GM12892 (cell line): ENCODE data around the gene TOP3A.

Experiments
- POLR2A ChIP-seq: IDR thresholded peaks from 2 replicates; pipeline ENCODE4 v1.6.1; 2011; ENCODE audit warnings: low read depth, low read length, control low read depth
- POLR2AphosphoS5 ChIP-seq: IDR thresholded peaks from 2 replicates; pipeline ENCODE4 v1.6.1; 2011; ENCODE audit warnings: low read depth, low read length, control low read depth
- TAF1 ChIP-seq: IDR thresholded peaks from 2 replicates; pipeline ENCODE4 v1.6.1; 2011; ENCODE audit warnings: low read depth, mild to moderate bottlenecking, control low read depth, low read length, borderline replicate concordance

DNA sequence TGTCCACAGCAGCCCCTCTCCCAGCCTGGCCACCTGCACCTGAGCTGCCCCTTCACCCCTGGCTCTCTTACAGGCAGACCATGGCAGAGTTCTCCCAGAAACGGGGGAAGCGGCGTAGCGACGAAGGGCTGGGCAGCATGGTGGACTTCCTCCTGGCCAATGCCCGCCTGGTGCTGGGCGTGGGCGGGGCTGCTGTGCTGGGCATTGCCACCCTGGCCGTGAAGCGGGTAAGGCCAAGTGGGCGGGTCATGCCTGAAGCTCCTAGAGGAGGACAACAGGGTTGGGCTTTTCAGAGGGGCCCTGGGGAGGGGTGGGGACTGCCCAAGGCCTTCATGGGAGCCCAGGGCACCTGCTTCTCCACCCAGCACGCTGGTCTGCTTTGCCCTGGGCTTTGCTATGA is 52.2 kb downstream of the TOP3A start:
- no peak for TF ChIP-seq TAF1
- TF ChIP-seq POLR2AphosphoS5 = no peak
- no peak for TF ChIP-seq POLR2A
